ENCODE results near the gene GTF3C2.
"Not testable (repeated sequence)": the region's sequence is repeated elsewhere in the genome, so short reads cannot be mapped to it uniquely, and the experiment has no call there.

Gene GTF3C2

DNA sequence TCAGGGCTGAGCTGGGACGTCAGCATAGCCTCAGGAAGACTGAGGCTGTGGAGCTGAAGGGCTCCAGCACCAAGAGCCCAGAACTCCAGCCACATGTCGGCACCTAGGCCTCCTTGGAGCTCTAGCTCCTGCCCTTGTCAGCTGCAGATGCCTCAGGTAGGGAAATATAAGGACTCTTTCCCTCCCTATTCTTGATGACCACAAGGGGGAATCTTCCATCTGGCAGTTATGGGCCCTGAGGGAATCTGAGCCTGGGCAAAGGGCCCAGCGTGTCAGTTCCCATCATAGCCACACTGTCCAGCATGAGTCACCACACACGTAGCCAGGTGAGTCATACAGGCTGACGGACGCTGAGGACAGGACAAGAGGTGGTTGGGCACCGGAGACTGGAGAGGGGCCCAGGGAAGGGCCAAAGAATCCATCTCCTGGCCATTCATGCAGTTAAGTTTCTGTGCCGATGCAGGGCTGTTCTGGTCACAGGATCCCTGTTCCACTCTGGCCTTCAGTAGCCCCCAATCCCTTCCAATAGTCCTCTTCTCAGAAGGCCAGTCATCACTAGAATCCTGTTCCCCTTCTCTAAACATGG lies 35.5 kb downstream of the GTF3C2 start:
- no peak for DNase-seq

DNA sequence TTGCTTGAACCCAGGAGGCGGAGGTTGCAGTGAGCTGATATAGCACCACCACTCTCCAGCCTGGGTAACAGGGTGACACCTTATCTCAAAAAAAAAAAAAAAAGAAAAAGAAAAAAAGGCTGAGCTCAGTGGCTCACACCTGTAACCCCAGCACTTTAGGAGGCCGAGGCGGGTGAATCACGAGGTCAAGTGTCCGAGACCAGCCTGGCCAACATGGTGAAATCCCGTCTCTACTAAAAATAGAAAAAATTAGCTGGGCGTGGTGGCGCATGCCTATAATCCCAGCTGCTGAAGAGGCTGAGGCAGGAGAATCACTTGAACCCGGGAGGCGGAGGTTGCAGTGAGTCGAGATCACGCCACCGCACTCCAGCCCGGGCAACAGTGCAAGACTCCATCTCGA lies 36.7 kb downstream of the GTF3C2 start:
- DNase-seq: not testable (repeated sequence)

- no peak for DNase-seq
These were observed 39.7 kb downstream of the GTF3C2 start for GRCh38 chr2:27316655-27317412.

DNA sequence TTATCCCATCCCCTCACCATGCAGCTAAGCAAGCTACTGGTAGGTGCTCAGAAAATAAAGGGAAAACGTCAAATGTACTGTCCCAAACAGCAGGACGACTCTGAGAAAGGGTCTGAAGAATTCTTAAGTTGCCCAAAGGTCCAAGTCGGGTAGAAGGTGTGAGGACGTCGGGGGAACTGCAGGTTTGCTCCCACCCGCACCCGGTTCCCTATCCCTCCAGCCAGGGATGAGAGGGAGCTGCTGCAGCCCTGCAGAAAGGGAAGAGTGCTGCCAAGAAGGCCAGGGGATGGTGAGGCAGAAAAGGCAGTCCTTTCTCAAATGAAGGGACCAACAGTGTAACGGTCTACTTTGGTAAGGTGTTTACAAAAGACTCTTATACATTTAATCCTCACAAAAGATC lies 41.4 kb downstream of the GTF3C2 start:
- DNase-seq: no peak

DNA sequence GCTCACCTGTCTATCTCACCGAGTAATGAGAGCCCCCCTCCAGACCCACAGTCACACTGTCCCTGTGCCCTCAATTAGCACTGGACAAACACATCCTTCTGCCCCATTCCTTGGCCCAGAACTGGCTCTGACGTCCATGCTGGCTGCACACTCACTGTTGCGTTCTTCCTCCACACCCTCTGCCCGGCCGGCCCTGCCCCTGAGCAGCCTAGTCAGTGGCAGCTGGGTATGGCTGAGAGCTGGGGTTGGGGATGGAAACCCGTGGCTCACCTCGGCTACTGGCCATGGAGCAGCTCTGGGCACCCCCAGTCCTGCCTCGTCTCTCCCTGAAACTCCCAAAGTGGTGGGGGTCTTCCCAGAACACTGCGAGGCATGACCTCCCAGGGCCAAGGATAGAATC lies 41.9 kb downstream of the GTF3C2 start:
- DNase-seq: no peak

GRCh38 chr2:27313882-27314645 lies 42.5 kb downstream of the GTF3C2 start:
- no peak for DNase-seq

GRCh38 chr2:27312152-27312551 lies 44.4 kb downstream of the GTF3C2 start:
- DNase-seq: no peak

DNA sequence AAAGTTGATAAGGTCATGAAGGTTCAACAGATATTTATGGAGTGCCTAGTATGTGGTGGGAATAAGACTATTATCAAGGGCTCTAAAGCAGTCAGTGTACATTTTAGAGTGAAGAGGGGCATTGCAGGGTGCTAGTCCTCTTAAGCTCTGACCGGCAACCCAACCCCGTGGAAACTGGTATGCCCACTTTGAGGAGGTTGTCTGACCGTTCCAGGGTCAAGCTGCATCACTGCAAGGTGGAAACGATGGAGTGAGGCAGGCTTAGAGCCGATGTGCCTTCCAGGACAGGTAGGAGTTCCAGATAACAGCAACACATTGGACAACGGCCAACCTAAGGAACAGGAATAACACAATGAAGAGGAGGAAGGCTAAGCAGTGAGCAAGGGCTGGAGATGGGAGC lies 46.9 kb downstream of the GTF3C2 start:
- no peak for DNase-seq

- no peak for DNase-seq
These were observed 48.1 kb downstream of the GTF3C2 start, which contains the start of gene UCN for GRCh38 chr2:27308359-27308881. Gene UCN (minus strand): TSS chr2:27308445. CDS start chr2:27307895, 550 bp downstream.

DNA sequence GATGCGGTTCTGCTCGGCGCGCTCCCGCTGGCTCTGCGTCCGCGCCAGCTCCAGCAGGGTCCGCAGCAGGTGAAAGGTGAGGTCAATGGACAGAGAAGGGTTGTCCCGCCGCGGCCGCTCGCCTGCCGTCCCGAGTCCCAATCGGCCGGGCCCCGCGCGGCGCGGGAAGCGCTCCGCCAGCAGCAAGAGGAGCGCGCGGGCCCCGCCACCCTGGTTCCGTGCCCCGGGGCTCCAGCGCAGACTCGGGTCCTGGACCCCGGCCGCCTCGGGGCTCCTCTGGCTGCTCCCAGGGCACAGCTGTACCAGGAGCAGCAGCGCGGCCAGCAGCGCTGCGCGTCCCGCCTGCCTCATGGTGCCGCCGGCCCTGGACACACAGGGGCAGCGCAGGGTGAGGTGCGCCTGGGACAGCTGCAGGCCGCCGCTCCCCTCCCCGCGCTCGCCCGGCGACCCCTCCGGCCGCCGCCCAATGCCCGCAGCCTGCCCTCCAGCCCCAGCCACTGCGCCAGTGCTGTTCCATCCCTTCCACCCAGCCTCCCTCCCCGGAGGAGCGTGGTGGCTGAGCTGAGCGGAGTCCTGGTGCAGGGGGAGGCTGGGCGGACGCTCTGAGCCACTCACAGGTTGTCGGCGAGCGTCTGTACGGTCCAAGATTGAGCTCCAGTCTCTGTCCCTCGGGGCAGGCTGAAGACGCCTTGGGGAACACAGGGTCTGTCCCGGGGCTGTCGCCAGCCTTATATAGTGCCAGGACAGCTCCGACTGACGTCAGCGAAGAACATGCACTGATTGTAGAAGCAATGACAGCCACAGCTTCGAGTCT lies 48.8 kb downstream of the GTF3C2 start:
- DNase-seq: no peak

GRCh38 chr2:27307287-27307544 lies 49.3 kb downstream of the GTF3C2 start:
- DNase-seq: no peak

GRCh38 chr2:27306573-27307286 lies 49.8 kb downstream of the GTF3C2 start:
- DNase-seq: no peak

- no peak for DNase-seq
These were observed 50.4 kb downstream of the GTF3C2 start for GRCh38 chr2:27306136-27306535.

DNA sequence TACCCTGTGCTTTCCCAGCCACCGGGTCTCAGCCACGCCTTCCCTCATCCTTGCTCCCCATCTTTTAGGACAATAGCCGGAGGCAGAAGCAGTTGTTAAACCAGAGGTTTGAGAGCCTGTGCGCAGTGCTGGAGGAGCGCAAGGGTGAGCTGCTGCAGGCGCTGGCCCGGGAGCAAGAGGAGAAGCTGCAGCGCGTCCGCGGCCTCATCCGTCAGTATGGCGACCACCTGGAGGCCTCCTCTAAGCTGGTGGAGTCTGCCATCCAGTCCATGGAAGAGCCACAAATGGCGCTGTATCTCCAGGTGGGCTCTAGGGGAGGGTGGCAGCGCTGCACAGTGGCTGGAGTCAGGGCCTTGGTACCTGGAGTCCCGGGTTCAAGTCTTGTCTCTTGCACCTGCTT lies 51.0 kb downstream of the GTF3C2 start:
- no peak for DNase-seq

GRCh38 chr2:27304488-27305240 lies 51.9 kb downstream of the GTF3C2 start:
- no peak for DNase-seq

DNA sequence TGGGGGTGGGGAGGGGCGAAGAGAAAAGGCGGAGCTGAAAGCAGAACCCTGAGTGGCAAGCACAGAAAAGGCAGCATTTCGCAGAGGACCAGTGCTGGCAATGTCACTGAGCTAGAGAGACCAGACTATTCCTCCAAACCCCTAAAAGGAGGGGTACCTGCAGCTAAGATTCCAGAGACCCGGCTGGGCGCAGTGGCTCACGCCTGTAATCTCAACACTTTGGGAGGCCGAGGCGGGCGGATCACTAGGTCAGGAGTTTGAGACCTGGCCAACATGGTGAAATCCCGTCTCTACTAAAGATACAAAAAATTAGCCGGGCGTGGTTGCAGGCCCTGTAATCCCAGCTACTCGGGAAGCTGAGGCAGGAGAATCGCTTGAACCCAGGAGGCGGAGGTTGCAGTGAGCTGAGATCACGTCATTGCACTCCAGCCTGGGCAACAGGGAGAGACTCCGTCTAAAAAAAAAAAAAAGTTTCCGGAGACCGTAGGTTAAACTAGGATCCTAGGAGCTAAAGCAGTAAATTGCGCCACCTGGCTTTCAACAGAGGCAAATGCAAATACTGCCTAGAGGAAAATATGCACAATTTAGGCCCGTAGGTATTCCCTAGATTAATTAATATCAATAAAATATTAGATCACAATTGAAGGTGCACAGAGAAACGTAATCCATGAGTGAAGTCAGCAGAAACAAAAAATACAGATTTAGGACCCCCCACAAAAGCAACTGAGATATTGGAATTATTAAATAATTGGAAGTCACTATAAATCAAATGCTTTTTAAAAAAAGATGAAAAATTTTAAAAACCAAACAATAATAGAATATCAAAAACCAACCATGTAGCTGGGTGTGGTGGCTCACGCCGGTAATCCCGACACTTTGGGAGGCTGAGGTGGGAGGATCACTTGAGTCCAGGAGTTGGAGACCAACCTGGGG lies 53.2 kb downstream of the GTF3C2 start:
- DNase-seq: no peak

- not testable (repeated sequence) for DNase-seq
These were observed 56.0 kb downstream of the GTF3C2 start for GRCh38 chr2:27300606-27301005.

DNA sequence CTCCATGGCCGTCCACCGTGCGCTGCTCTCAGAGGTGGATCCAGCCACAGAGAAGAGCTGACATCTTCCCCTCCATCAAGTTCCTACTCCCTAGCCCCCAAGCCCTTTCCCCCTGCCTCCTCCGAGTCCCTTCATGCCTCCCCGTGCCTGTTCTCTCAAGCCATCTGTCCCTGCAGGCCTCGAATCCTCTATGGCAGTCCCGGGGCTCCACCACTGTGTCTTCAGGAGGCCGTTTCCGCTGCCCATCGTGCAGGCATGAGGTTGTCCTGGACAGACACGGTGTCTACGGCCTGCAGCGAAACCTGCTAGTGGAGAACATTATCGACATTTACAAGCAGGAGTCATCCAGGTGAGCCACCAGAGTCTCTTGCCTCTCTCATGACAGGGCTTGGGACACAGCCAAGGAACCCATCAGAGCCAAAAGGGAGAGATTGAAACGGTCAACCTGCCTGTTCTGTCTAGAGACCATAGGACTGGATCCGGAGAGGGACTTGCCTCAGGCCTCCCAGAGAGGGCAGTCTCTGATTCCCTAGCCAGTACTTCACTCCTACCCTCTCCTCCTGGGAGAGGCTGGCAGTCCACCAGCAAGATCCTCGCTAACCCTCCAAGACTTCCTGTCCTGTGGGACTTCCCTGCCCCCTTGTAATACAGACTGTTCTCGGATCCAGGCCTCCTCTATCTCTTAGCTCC lies 58.0 kb downstream of the GTF3C2 start:
- DNase-seq: no peak

- no peak for DNase-seq
These were observed 59.4 kb downstream of the GTF3C2 start for GRCh38 chr2:27297195-27297594.

DNA sequence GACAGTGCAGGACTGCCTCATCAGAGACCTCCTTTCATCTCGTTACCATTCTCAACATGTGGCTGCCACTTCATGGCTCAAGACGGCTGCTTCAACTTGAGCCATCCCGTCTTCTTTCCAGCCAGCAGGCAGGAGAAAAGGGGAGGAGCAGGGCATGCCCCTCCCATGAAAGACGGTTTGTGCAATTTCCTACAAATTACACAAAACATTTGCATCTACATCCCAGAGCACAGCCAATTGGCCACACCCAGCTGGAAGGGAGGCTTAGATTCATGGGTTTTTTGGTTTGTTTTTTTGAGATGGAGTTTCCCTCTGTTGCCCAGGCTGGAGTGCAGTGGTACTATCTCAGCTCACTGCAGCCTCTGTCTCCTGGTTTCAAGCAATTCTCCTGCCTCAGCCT lies 60.1 kb downstream of the GTF3C2 start:
- DNase-seq: no peak
